ENCODE measurements around the gene MRPL46. TPM values are rescaled to one million over a fixed set of nuclear protein-coding genes. Genes with fewer than 3 reads are reported as not detected.
"Not testable (repeated sequence)": the region's sequence is repeated elsewhere in the genome, so short reads cannot be mapped to it uniquely, and the experiment has no call there.

The MRPL46 gene
- total RNA-seq, 1 donor from 2014 or later, result 21.2 TPM

DNA sequence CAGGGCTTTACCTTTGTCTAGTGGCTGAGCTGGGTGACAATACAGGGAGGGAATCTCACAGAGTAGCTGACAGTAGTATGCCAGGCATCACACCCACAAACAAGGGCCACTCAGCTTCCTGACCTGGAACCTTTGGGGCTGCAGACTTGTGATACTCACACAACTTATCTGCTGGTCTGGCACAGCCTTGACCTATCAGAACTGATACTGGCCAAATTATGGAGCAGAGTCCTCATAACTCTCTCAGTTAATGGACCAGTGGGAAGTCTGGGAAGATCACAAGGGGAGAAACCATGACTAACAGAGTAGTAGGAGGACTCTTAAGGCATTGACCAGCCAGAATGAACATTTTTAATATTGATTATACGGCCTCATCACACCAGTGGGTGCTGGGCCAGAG is 19.4 kb downstream of the MRPL46 start:
- H3K36me3 Mint-ChIP-seq (ENCODE audit: low read depth, unreplicated experiment), result no peaks in the 10 kb centered on the region
- H3K9me3 Mint-ChIP-seq (ENCODE audit: unreplicated experiment), result no peaks in the 10 kb centered on the region
- H3K4me1 Mint-ChIP-seq (ENCODE audit: unreplicated experiment), result no peaks in the 10 kb centered on the region
- no peaks in the 10 kb centered on the region for H3K27me3 Mint-ChIP-seq (ENCODE audit: unreplicated experiment)
- TF ChIP-seq, protein P1, sequence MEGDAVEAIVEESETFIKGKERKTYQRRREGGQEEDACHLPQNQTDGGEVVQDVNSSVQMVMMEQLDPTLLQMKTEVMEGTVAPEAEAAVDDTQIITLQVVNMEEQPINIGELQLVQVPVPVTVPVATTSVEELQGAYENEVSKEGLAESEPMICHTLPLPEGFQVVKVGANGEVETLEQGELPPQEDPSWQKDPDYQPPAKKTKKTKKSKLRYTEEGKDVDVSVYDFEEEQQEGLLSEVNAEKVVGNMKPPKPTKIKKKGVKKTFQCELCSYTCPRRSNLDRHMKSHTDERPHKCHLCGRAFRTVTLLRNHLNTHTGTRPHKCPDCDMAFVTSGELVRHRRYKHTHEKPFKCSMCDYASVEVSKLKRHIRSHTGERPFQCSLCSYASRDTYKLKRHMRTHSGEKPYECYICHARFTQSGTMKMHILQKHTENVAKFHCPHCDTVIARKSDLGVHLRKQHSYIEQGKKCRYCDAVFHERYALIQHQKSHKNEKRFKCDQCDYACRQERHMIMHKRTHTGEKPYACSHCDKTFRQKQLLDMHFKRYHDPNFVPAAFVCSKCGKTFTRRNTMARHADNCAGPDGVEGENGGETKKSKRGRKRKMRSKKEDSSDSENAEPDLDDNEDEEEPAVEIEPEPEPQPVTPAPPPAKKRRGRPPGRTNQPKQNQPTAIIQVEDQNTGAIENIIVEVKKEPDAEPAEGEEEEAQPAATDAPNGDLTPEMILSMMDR (IDR thresholded peaks at IDR 0.05; ENCODE audit: unreplicated experiment), result no peak
- DNase-seq (ENCODE audit: low spot score), result no peak
- H3K27ac Mint-ChIP-seq (ENCODE audit: unreplicated experiment), result no peak overlapping the region
- H3K4me3 Mint-ChIP-seq (ENCODE audit: unreplicated experiment), result no peak overlapping the region

DNA sequence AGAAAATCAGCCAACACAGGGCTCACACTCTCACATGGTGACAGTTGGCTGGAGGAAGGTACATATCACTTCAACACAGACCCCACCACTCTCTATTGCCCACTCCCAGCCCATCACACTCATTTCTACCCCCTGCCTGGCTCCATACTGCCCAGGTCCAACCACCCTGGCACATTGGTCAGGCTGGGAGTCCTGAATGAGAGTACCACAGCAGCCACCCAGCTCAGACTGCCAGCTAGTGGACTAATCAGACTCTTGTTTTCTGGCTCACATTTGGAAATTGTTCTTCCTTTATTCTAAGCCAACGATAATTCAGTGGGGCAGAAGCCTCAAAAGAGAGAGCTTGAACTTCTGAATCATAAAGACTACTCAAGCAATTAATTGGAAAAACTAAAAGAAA is 20.0 kb downstream of the MRPL46 start:
- Mint-ChIP-seq H3K27me3 (ENCODE audit: unreplicated experiment) (no peaks in the 10 kb centered on the region), H3K9me3 (ENCODE audit: unreplicated experiment) (no peaks in the 10 kb centered on the region), H3K36me3 (ENCODE audit: low read depth, unreplicated experiment) (no peaks in the 10 kb centered on the region), H3K4me3 (ENCODE audit: unreplicated experiment) (no peak overlapping the region), H3K27ac (ENCODE audit: unreplicated experiment) (no peak overlapping the region), H3K4me1 (ENCODE audit: unreplicated experiment) (no peaks in the 10 kb centered on the region)
- DNase-seq (ENCODE audit: low spot score), result no peak
- TF ChIP-seq, protein P1 (IDR thresholded peaks at IDR 0.05; ENCODE audit: unreplicated experiment), result no peak

DNA sequence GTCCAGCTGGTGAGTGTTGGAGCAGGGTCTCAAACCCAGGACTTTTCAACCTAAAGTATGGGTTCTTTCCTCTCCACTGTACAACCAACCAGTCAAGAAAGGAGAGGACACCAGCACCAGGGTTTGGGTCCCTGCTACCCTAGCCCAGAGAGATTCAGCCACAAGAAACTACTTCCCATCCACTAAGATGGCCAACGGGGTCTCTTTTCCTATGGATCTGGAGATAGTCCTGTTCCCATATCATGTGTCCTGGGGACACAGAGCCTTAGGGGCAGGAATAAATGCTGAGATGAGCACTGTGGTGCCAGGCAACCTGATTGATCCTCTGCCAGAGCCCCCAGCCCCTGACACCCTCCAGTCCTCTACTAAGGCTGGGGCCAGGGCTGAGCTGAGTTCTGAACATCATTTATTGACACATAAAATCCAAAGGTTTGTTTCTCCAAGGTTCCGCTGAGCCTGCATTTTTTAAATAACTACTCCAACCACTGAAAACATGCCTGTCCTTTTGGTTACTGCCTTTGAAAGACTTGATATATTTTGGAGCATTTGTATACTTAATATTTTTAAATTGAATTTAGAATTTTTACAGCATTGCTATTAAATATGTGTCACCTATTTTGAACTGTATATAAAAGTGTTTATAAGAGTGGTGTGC is 26.0 kb downstream of the MRPL46 start:
- no peaks in the 10 kb centered on the region for H3K4me1 Mint-ChIP-seq (ENCODE audit: unreplicated experiment)
- no peaks in the 10 kb centered on the region for H3K9me3 Mint-ChIP-seq (ENCODE audit: unreplicated experiment)
- H3K27me3 Mint-ChIP-seq (ENCODE audit: unreplicated experiment), result peaks cover 6% of the 10 kb centered on the region
- H3K27ac Mint-ChIP-seq (ENCODE audit: unreplicated experiment), result no peak overlapping the region
- H3K4me3 Mint-ChIP-seq (ENCODE audit: unreplicated experiment), result no peak overlapping the region
- TF ChIP-seq, protein P1 (IDR thresholded peaks at IDR 0.05; ENCODE audit: unreplicated experiment), result no peak
- no peaks in the 10 kb centered on the region for H3K36me3 Mint-ChIP-seq (ENCODE audit: low read depth, unreplicated experiment)
- DNase-seq (ENCODE audit: low spot score), result no peak

DNA sequence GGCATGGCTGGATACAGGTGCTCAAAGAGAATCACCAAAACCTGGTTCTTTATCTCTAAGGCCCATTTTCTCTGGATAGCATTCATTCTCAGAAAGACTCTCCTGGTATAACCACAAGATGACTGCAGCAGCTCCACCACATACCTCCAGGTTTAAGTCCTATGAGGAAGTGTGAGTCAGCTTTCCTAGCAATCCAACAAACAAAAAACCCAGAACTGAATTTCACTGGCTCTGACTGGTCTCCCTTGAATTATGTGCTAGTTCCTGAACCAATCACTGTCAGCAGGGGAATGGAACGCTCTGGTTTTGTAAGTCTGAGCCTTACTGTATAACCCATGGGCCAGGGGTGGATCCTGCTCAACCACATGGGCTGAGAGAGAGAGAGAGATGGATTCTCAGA is 27.2 kb downstream of the MRPL46 start:
- no peaks in the 10 kb centered on the region for H3K9me3 Mint-ChIP-seq (ENCODE audit: unreplicated experiment)
- H3K27me3 Mint-ChIP-seq (ENCODE audit: unreplicated experiment), result peaks cover 8% of the 10 kb centered on the region
- H3K4me1 Mint-ChIP-seq (ENCODE audit: unreplicated experiment), result no peaks in the 10 kb centered on the region
- no peak for DNase-seq (ENCODE audit: low spot score)
- H3K4me3 Mint-ChIP-seq (ENCODE audit: unreplicated experiment), result no peak overlapping the region
- TF ChIP-seq, protein P1 (IDR thresholded peaks at IDR 0.05; ENCODE audit: unreplicated experiment), result no peak
- no peak overlapping the region for H3K27ac Mint-ChIP-seq (ENCODE audit: unreplicated experiment)
- H3K36me3 Mint-ChIP-seq (ENCODE audit: low read depth, unreplicated experiment), result no peaks in the 10 kb centered on the region

DNA sequence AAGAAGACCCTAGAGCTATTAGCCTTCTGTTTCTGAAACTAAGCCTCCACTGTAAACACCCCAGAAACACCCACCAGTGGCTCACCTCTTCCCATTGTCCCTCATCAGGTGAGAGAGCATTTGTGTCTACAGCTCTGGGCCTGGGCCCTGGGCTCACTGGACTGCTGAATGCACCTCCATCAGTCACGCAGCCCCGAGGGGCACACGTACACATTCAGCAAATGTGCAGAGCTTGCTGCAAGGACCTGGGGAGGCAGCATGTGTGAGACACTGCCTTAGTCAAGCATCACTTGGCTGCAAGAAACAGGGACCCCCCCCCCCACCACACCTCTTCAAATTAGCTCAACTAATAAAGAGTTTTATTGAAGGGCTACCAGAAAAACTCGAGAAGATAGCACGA is 29.0 kb downstream of the MRPL46 start:
- peaks cover 8% of the 10 kb centered on the region for H3K27me3 Mint-ChIP-seq (ENCODE audit: unreplicated experiment)
- TF ChIP-seq, protein P1 (IDR thresholded peaks at IDR 0.05; ENCODE audit: unreplicated experiment), result no peak
- DNase-seq (ENCODE audit: low spot score), result no peak
- H3K4me3 Mint-ChIP-seq (ENCODE audit: unreplicated experiment), result no peak overlapping the region
- H3K27ac Mint-ChIP-seq (ENCODE audit: unreplicated experiment), result no peak overlapping the region
- no peaks in the 10 kb centered on the region for H3K4me1 Mint-ChIP-seq (ENCODE audit: unreplicated experiment)
- H3K9me3 Mint-ChIP-seq (ENCODE audit: unreplicated experiment), result no peaks in the 10 kb centered on the region
- no peaks in the 10 kb centered on the region for H3K36me3 Mint-ChIP-seq (ENCODE audit: low read depth, unreplicated experiment)

DNA sequence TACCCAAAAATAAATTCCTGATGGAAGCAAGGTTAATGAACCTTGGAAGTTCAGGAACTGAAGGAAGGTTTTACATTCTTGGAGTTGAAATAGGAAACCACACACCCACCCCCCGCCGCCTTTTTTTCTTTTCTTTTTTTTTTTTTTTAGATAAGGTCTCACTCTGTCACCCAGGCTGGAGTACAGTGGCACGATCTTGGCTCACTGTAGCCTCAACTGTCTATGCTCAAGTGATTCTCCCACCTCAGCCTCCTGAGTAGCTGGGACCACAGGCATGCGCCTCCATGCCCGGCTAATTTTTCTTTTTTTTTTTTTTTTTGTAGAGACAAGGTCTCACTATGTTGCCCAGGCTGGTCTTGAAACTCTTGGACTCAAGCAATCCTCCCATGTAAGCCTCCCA is 33.1 kb downstream of the MRPL46 start:
- H3K4me3 Mint-ChIP-seq (ENCODE audit: unreplicated experiment); H3K4me1 Mint-ChIP-seq (ENCODE audit: unreplicated experiment); H3K36me3 Mint-ChIP-seq (ENCODE audit: low read depth, unreplicated experiment); DNase-seq (ENCODE audit: low spot score); H3K27ac Mint-ChIP-seq (ENCODE audit: unreplicated experiment); H3K9me3 Mint-ChIP-seq (ENCODE audit: unreplicated experiment); H3K27me3 Mint-ChIP-seq (ENCODE audit: unreplicated experiment): not testable (repeated sequence)

Measured in endothelial cell (in vitro differentiated cells).